Mesenchymal stem cell (in vitro differentiated cells and primary cell): Measurements from ENCODE around the gene SERPINA12.

ENCODE experiments used
- DNase-seq: peaks from one replicate; pipeline ENCODE4 v3.0.0-alpha.2; 2013
- H2AFZ ChIP-seq: one replicate; pipeline ENCODE4 v1.6.1; 2013; ENCODE audit warnings: low read depth, mild to moderate bottlenecking, control low read depth, inconsistent platforms, low read length, moderate library complexity
- H2AK5ac ChIP-seq: 2 replicates; pipeline ENCODE4 v1.6.1; 2013; ENCODE audit warnings: low read length, moderate library complexity, mild to moderate bottlenecking, inconsistent platforms; ENCODE audit not compliant: severe bottlenecking
- H2BK120ac ChIP-seq: one replicate; pipeline ENCODE4 v1.6.1; 2013; ENCODE audit warnings: low read depth, mild to moderate bottlenecking, inconsistent platforms, low read length, moderate library complexity
- H2BK12ac ChIP-seq, 2 experiments: one replicate each; pipeline ENCODE4 v1.6.1; 2013; ENCODE audit warnings: inconsistent platforms in 2 of 2, low read length in 2 of 2, mild to moderate bottlenecking in 2 of 2, moderate library complexity in 2 of 2, control low read depth in 1 of 2
- H2BK15ac ChIP-seq: one replicate; pipeline ENCODE4 v1.6.1; 2013; ENCODE audit warnings: mild to moderate bottlenecking, low read depth, inconsistent platforms; ENCODE audit not compliant: poor library complexity, severe bottlenecking
- H2BK5ac ChIP-seq: 2 replicates; pipeline ENCODE4 v1.6.1; 2013; ENCODE audit warnings: low read depth, mild to moderate bottlenecking, low read length, control low read depth, inconsistent platforms; ENCODE audit not compliant: poor library complexity, severe bottlenecking
- H3K14ac ChIP-seq, 2 experiments: one replicate each; pipeline ENCODE4 v1.6.1; 2013; ENCODE audit warnings: inconsistent platforms in 2 of 2, low read length in 2 of 2, control low read depth in 1 of 2, mild to moderate bottlenecking in 1 of 2, moderate library complexity in 1 of 2
- H3K18ac ChIP-seq, 2 experiments: one replicate each; pipeline ENCODE4 v1.6.1; 2013; ENCODE audit warnings: inconsistent platforms in 2 of 2, low read length in 2 of 2, control low read depth in 1 of 2, low read depth in 1 of 2, mild to moderate bottlenecking in 1 of 2
- H3K23ac ChIP-seq, 2 experiments: one replicate each; pipeline ENCODE4 v1.6.1; 2013; ENCODE audit warnings: inconsistent platforms in 2 of 2, low read length in 2 of 2, mild to moderate bottlenecking in 2 of 2, moderate library complexity in 2 of 2, control low read depth in 1 of 2
- H3K27ac ChIP-seq: 2 replicates; pipeline ENCODE4 v1.5.1; 2013; ENCODE audit warnings: mild to moderate bottlenecking, moderate library complexity, low read length, control low read depth, inconsistent platforms; ENCODE audit not compliant: poor library complexity, severe bottlenecking
- H3K27me3 ChIP-seq, 2 experiments: 2 replicates each; pipeline versions ENCODE4 v1.6.1 to v1.7.0; 2013; ENCODE audit warnings: low read length in 2 of 2, mild to moderate bottlenecking in 2 of 2, moderate library complexity in 2 of 2, control low read depth in 1 of 2, inconsistent platforms in 1 of 2; ENCODE audit not compliant: control insufficient read depth in 1 of 2, insufficient read depth in 1 of 2
- H3K36me3 ChIP-seq, 2 experiments: 2 replicates each; pipeline versions ENCODE4 v1.6.1 to v1.7.0; 2013; ENCODE audit warnings: low read length in 2 of 2, control low read depth in 1 of 2, inconsistent platforms in 1 of 2, low read depth in 1 of 2, mild to moderate bottlenecking in 1 of 2; ENCODE audit not compliant: insufficient read depth in 2 of 2, control insufficient read depth in 1 of 2
- H3K4ac ChIP-seq, 2 experiments: one replicate each; pipeline ENCODE4 v1.6.1; 2013; ENCODE audit warnings: inconsistent platforms in 2 of 2, low read length in 2 of 2, mild to moderate bottlenecking in 2 of 2, moderate library complexity in 2 of 2, control low read depth in 1 of 2, low read depth in 1 of 2
- H3K4me1 ChIP-seq: 2 replicates; pipeline ENCODE4 v1.6.1; 2013; ENCODE audit warnings: low read depth, low read length, control low read depth; ENCODE audit not compliant: control insufficient read depth, insufficient read depth
- H3K4me2 ChIP-seq: 2 replicates; pipeline ENCODE4 v1.6.1; 2013; ENCODE audit warnings: low read length, mild to moderate bottlenecking, inconsistent platforms; ENCODE audit not compliant: poor library complexity, severe bottlenecking
- H3K4me3 ChIP-seq, 2 experiments: 2 replicates each; pipeline versions ENCODE4 v1.5.1 to v1.7.0; 2013; ENCODE audit warnings: low read length in 2 of 2, mild to moderate bottlenecking in 2 of 2, control low read depth in 1 of 2, low read depth in 1 of 2; ENCODE audit not compliant: insufficient read depth in 1 of 2
- H3K79me1 ChIP-seq: replicated peaks from 2 replicates; pipeline ENCODE4 v1.6.1; 2013; ENCODE audit warnings: mild to moderate bottlenecking, control low read depth, low read length, inconsistent platforms; ENCODE audit not compliant: poor library complexity, severe bottlenecking
- H3K9ac ChIP-seq: 2 replicates; pipeline ENCODE4 v1.7.0; 2013; ENCODE audit warnings: mild to moderate bottlenecking, low read length, moderate library complexity
- H3K9me3 ChIP-seq: 2 replicates; pipeline ENCODE4 v1.7.0; 2013; ENCODE audit warnings: mild to moderate bottlenecking, low read length; ENCODE audit not compliant: control insufficient read depth
- H4K8ac ChIP-seq: one replicate; pipeline ENCODE4 v1.6.1; 2013; ENCODE audit warnings: inconsistent platforms, mild to moderate bottlenecking, low read length, moderate library complexity
- H4K91ac ChIP-seq: one replicate; pipeline ENCODE4 v1.6.1; 2013; ENCODE audit warnings: mild to moderate bottlenecking, low read length, inconsistent platforms
- whole genome bisulfite sequencing: methylation state at CpG from one replicate; pipeline ENCODE4 v1.1.7; 2013; ENCODE audit warnings: mixed read lengths; 5-methylcytosine and 5-hydroxymethylcytosine counted together

SERPINA12 gene

GRCh38 chr14:94445003-94445402, 64.3 kb downstream of the SERPINA12 start:
- Histone ChIP-seq H2BK15ac (no peak overlapping the region), H3K4ac (no peak overlapping the region), H3K18ac (no peak overlapping the region), H3K4me1 (no peaks in the 10 kb centered on the region), H4K91ac (no peak overlapping the region), H2BK12ac (no peak overlapping the region), H3K23ac (no peak overlapping the region), H3K14ac (no peak overlapping the region), H2BK5ac (no peak overlapping the region), H3K9ac (no peak overlapping the region), H3K9me3 (peaks cover 4% of the 10 kb centered on the region), H3K4me3 (no peak overlapping the region), H3K27ac (no peak overlapping the region), H3K36me3 (no peaks in the 10 kb centered on the region), H4K8ac (no peak overlapping the region), H3K27me3 (peaks cover 0 to 56% of the 10 kb centered on the region in 2 experiments), H3K4me2 (no peak overlapping the region), H2AFZ (no peak overlapping the region), H3K79me1 (no peaks in the 10 kb centered on the region), H2BK120ac (no peak overlapping the region), H2AK5ac (no peak overlapping the region)
- DNase-seq: no peak
- WGBS: no CpG with 5 or more reads among the region's 1 CpG

GRCh38 chr14:94441531-94442205, 67.6 kb downstream of the SERPINA12 start:
- Histone ChIP-seq H4K8ac (no peak overlapping the region), H3K4me2 (no peak overlapping the region), H3K18ac (no peak overlapping the region), H3K36me3 (no peaks in the 10 kb centered on the region), H3K9ac (no peak overlapping the region), H2AFZ (no peak overlapping the region), H3K27me3 (peaks cover 0 to 42% of the 10 kb centered on the region in 2 experiments), H3K9me3 (peaks cover 4% of the 10 kb centered on the region), H3K14ac (no peak overlapping the region), H3K4me1 (no peaks in the 10 kb centered on the region), H2BK15ac (no peak overlapping the region), H3K23ac (no peak overlapping the region), H2BK5ac (no peak overlapping the region), H2BK12ac (no peak overlapping the region), H3K79me1 (no peaks in the 10 kb centered on the region), H3K27ac (no peak overlapping the region), H3K4me3 (no peak overlapping the region), H2BK120ac (no peak overlapping the region), H4K91ac (no peak overlapping the region), H3K4ac (no peak overlapping the region), H2AK5ac (no peak overlapping the region)
- no peak for DNase-seq
- WGBS: 85% methylated on average over 12 of the region's 12 CpGs

- no peak overlapping the region for H2AK5ac ChIP-seq
- no peak overlapping the region for H3K4ac ChIP-seq
- H2BK12ac ChIP-seq: no peak overlapping the region
Measured at GRCh38 chr14:94441130-94441529, 68.1 kb downstream of the SERPINA12 start.

GRCh38 chr14:94439453-94440057, 69.7 kb downstream of the SERPINA12 start:
- Histone ChIP-seq H3K9ac (no peak overlapping the region), H3K14ac (no peak overlapping the region), H3K79me1 (no peaks in the 10 kb centered on the region), H3K4me3 (no peak overlapping the region), H2BK120ac (no peak overlapping the region), H2BK5ac (no peak overlapping the region), H3K23ac (no peak overlapping the region), H3K18ac (no peak overlapping the region), H2BK15ac (no peak overlapping the region), H3K36me3 (no peaks in the 10 kb centered on the region), H3K4me1 (no peaks in the 10 kb centered on the region), H2AFZ (no peak overlapping the region), H3K4me2 (no peak overlapping the region), H3K27me3 (peaks cover 0 to 36% of the 10 kb centered on the region in 2 experiments), H3K27ac (no peak overlapping the region), H4K8ac (no peak overlapping the region), H4K91ac (no peak overlapping the region), H3K9me3 (peaks cover 4% of the 10 kb centered on the region), H2BK12ac (no peak overlapping the region), H2AK5ac (no peak overlapping the region), H3K4ac (no peak overlapping the region)
- no peak for DNase-seq
- WGBS: 61% methylated on average over 4 of the region's 5 CpGs

More at GRCh38 chr14:94441130-94441529, 68.1 kb downstream of the SERPINA12 start:
- H2BK120ac ChIP-seq: no peak overlapping the region
- H3K9me3 ChIP-seq: peaks cover 4% of the 10 kb centered on the region
- H3K14ac ChIP-seq: no peak overlapping the region
- no peaks in the 10 kb centered on the region for H3K36me3 ChIP-seq
- H3K27ac ChIP-seq: no peak overlapping the region
- 80% methylated on average over 4 of the region's 4 CpGs for WGBS
- no peak overlapping the region for H3K9ac ChIP-seq
- no peaks in the 10 kb centered on the region for H3K79me1 ChIP-seq
- no peak overlapping the region for H2BK5ac ChIP-seq
- no peak overlapping the region for H3K4me2 ChIP-seq
- no peak overlapping the region for H4K8ac ChIP-seq
- H3K4me3 ChIP-seq: no peak overlapping the region
- no peak for DNase-seq
- no peak overlapping the region for H2BK15ac ChIP-seq
- no peak overlapping the region for H3K23ac ChIP-seq
- no peak overlapping the region for H3K18ac ChIP-seq
- no peak overlapping the region for H2AFZ ChIP-seq
- H3K27me3 ChIP-seq: peaks cover 0 to 42% of the 10 kb centered on the region in 2 experiments
- no peaks in the 10 kb centered on the region for H3K4me1 ChIP-seq
- no peak overlapping the region for H4K91ac ChIP-seq
